PFSK-1 (cell line): ENCODE results near the gene WDR17.

Experiments
- FOXP2 ChIP-seq: optimal IDR thresholded peaks from 2 replicates; pipeline ENCODE3; 2011; ENCODE audit warnings: borderline replicate concordance, control low read depth, inconsistent platforms; ENCODE audit not compliant: insufficient read depth; ENCODE audit errors: extremely low read length, extremely low read depth
- POLR2AphosphoS5 ChIP-seq: IDR thresholded peaks from 2 replicates; pipeline ENCODE4 v1.6.1; 2012; ENCODE audit warnings: low read depth, mild to moderate bottlenecking, control low read depth, low read length, moderate library complexity
- SIN3A ChIP-seq: IDR thresholded peaks from 2 replicates; pipeline ENCODE4 v1.6.1; 2012; ENCODE audit warnings: mild to moderate bottlenecking, low read length, moderate library complexity, borderline replicate concordance; ENCODE audit not compliant: insufficient read depth
- TAF1 ChIP-seq: IDR thresholded peaks from 2 replicates; pipeline ENCODE4 v1.6.1; 2012; ENCODE audit warnings: low read length, control low read depth, borderline replicate concordance; ENCODE audit not compliant: insufficient read depth
- TF ChIP-seq, protein P1 (sequence below), 2 experiments: IDR thresholded peaks; 2 replicates each; pipeline versions ENCODE4 v1.6.1 to v1.8.0; 2011 to 2012; ENCODE audit warnings: low read depth in 2 of 2, low read length in 2 of 2, control low read depth in 1 of 2, inconsistent platforms in 1 of 2, mild to moderate bottlenecking in 1 of 2, moderate library complexity in 1 of 2; ENCODE audit not compliant: insufficient read depth in 1 of 2

WDR17 gene

GRCh38 chr4:176189891-176190795 is 124.5 kb downstream of the WDR17 start:
- no peak for TF ChIP-seq SIN3A
- TF ChIP-seq POLR2AphosphoS5 = no peak
- no peak for TF ChIP-seq FOXP2
- TF ChIP-seq TAF1 = no peak
- TF ChIP-seq, protein P1, sequence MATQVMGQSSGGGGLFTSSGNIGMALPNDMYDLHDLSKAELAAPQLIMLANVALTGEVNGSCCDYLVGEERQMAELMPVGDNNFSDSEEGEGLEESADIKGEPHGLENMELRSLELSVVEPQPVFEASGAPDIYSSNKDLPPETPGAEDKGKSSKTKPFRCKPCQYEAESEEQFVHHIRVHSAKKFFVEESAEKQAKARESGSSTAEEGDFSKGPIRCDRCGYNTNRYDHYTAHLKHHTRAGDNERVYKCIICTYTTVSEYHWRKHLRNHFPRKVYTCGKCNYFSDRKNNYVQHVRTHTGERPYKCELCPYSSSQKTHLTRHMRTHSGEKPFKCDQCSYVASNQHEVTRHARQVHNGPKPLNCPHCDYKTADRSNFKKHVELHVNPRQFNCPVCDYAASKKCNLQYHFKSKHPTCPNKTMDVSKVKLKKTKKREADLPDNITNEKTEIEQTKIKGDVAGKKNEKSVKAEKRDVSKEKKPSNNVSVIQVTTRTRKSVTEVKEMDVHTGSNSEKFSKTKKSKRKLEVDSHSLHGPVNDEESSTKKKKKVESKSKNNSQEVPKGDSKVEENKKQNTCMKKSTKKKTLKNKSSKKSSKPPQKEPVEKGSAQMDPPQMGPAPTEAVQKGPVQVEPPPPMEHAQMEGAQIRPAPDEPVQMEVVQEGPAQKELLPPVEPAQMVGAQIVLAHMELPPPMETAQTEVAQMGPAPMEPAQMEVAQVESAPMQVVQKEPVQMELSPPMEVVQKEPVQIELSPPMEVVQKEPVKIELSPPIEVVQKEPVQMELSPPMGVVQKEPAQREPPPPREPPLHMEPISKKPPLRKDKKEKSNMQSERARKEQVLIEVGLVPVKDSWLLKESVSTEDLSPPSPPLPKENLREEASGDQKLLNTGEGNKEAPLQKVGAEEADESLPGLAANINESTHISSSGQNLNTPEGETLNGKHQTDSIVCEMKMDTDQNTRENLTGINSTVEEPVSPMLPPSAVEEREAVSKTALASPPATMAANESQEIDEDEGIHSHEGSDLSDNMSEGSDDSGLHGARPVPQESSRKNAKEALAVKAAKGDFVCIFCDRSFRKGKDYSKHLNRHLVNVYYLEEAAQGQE (IDR thresholded peaks at IDR 0.05; ENCODE audit: insufficient read depth in 1 of 2, low read depth in 2 of 2, low read length in 2 of 2) = no peak

- TF ChIP-seq FOXP2 = no peak
- no peak for TF ChIP-seq POLR2AphosphoS5
- TF ChIP-seq SIN3A = no peak
- TF ChIP-seq, protein P1 (IDR thresholded peaks at IDR 0.05; ENCODE audit: insufficient read depth in 1 of 2, low read depth in 2 of 2, low read length in 2 of 2) = no peak
Observed at GRCh38 chr4:176191974-176192373, 126.3 kb downstream of the WDR17 start.

GRCh38 chr4:176193126-176193525 is 127.5 kb downstream of the WDR17 start:
- no peak for TF ChIP-seq FOXP2
- no peak for TF ChIP-seq POLR2AphosphoS5
- TF ChIP-seq SIN3A = no peak
- TF ChIP-seq, protein P1 (IDR thresholded peaks at IDR 0.05; ENCODE audit: insufficient read depth in 1 of 2, low read depth in 2 of 2, low read length in 2 of 2) = no peak
- no peak for TF ChIP-seq TAF1

GRCh38 chr4:176193938-176194337 is 128.3 kb downstream of the WDR17 start:
- no peak for TF ChIP-seq FOXP2
- TF ChIP-seq, protein P1 (IDR thresholded peaks at IDR 0.05; ENCODE audit: insufficient read depth in 1 of 2, low read depth in 2 of 2, low read length in 2 of 2) = no peak
- no peak for TF ChIP-seq TAF1
- no peak for TF ChIP-seq SIN3A
